Peyer's patch (tissue), 4 donors: ENCODE data around the gene BMP7. TPM values are rescaled to one million over a fixed set of nuclear protein-coding genes. Genes with fewer than 3 reads are reported as not detected.
"Not testable (repeated sequence)": the region's sequence is repeated elsewhere in the genome, so short reads cannot be mapped to it uniquely, and the experiment has no call there.

ENCODE experiments used
- DNase-seq, 3 donors: peaks; one replicate each; pipeline ENCODE4 v3.0.0-alpha.2; 2017 to 2019
- H3K27ac ChIP-seq, 4 donors: fragments of 200-600 bp; sonication (generic); one replicate each; pipeline ENCODE4 v1.5.1; 2016 to 2019
- H3K27me3 ChIP-seq, 2 donors: fragments of 200-600 bp; sonication (generic); one replicate each; pipeline ENCODE4 v1.5.1; 2019
- H3K36me3 ChIP-seq, 3 donors: fragments of 200-600 bp; sonication (generic); one replicate each; pipeline ENCODE4 v1.5.1; 2016 to 2019
- H3K4me1 ChIP-seq, 4 donors: fragments of 200-600 bp; sonication (generic); one replicate each; pipeline ENCODE4 v1.5.1; 2016 to 2019
- H3K4me3 ChIP-seq, 4 donors: fragments of 200-600 bp; sonication (generic); 1 replicate in 3 of 4; 2 replicates in 1 of 4; pipeline ENCODE4 v1.5.1; 2016 to 2019; ENCODE audit warnings: mild to moderate bottlenecking in 1 of 4
- H3K9me3 ChIP-seq, 4 donors: fragments of 200-600 bp; sonication (generic); one replicate each; pipeline ENCODE4 v1.5.1; 2016 to 2019; ENCODE audit warnings: mild to moderate bottlenecking in 1 of 4
- CTCF ChIP-seq, 6 experiments: fragments of 450-650 bp in 4 of 6; fragments of 200-600 bp in 2 of 6; sonication (generic) in 1 of 6; IDR thresholded peaks; one replicate each; pipeline ENCODE4 v1.5.1; 2017 to 2019; ENCODE audit warnings: antibody characterized with exemption in 6 of 6, mild to moderate bottlenecking in 3 of 6, moderate library complexity in 1 of 6
- POLR2A ChIP-seq, 2 donors: fragments of 450-650 bp; IDR thresholded peaks; one replicate each; pipeline ENCODE4 v1.5.1; 2017; ENCODE audit warnings: antibody characterized with exemption in 2 of 2, mild to moderate bottlenecking in 2 of 2, moderate library complexity in 2 of 2
- total RNA-seq, 4 donors: library from RNA; depleted of rRNA; stranded (reverse); fragments of >200 nt; gene quantifications; one replicate each; pipeline ENCODE4 v1.1.0, GENCODE V29; 2016

The BMP7 gene
- total RNA-seq, 4 donors from 2014 or later, result 0.67 to 2.7 TPM; not detected in 2

DNA sequence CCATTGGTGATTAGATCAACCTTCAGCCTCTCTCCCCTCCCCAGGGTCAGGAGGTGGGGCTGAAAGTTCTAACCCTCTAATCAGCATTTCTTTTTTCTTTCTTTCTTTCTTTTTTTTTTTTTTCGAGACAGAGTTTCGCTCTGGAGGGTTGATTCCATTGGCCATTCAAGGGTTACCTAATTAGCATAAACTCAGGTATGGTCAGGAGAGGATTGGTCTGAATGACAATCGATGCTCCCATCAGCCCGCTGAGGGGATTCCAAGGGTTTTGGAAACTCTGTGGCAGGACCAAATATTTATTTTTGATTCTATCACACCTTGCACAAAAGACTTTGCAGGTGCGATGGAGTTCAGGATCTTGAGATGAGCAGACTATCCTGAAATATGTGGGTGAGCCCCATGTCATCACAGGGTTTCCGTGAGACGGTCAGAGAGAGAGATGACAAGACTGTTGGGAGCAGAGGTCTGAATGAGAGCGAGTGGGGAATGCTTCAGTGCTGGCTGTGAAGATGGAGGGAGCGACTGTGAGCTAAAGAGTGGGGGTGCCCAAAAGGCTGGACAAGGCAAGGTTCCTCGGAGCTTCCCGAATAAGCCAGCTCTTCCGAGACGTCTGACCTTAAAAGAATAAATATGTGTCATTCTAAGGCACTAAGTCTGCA, 107.1 kb downstream of the BMP7 start:
- Histone ChIP-seq H3K4me3 (no peak overlapping the region), H3K4me1 (no peaks in the 10 kb centered on the region), H3K27ac (no peak overlapping the region), H3K36me3 (no peaks in the 10 kb centered on the region), H3K27me3 (no peaks in the 10 kb centered on the region), H3K9me3 (no peaks in the 10 kb centered on the region)
- TF ChIP-seq POLR2A (IDR thresholded peaks at IDR 0.05), result no peak
- no peak for TF ChIP-seq CTCF (IDR thresholded peaks at IDR 0.05)
- no peak for DNase-seq

GRCh38 chr20:57158474-57158873, 108.0 kb downstream of the BMP7 start:
- Histone ChIP-seq H3K27me3 (no peaks in the 10 kb centered on the region), H3K4me1 (no peaks in the 10 kb centered on the region), H3K36me3 (no peaks in the 10 kb centered on the region), H3K9me3 (no peaks in the 10 kb centered on the region), H3K27ac (no peak overlapping the region), H3K4me3 (no peak overlapping the region)
- no peak for DNase-seq
- TF ChIP-seq CTCF (IDR thresholded peaks at IDR 0.05), result no peak
- TF ChIP-seq POLR2A (IDR thresholded peaks at IDR 0.05), result no peak

DNA sequence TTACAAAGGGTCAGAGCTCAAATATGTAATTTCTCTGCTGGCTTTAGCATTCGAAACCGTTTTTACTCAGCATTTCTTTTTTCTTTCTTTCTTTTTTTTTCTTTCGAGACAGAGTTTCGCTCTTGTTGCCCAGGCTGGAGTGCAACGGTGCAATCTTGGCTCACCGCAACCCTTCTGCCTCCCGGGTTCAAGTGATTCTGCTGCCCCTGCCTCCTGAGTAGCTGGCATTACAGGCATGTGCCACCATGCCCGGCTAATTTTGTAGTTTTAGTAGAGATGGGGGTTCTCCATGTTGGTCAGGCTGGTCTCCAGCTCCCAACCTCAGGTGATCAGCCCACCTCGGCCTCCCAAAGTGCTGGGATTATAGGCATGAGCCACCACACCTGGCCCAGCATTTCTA, 108.7 kb downstream of the BMP7 start:
- H3K9me3 ChIP-seq, H3K4me1 ChIP-seq, H3K27ac ChIP-seq, H3K36me3 ChIP-seq, H3K4me3 ChIP-seq, H3K27me3 ChIP-seq, DNase-seq: not testable (repeated sequence)

DNA sequence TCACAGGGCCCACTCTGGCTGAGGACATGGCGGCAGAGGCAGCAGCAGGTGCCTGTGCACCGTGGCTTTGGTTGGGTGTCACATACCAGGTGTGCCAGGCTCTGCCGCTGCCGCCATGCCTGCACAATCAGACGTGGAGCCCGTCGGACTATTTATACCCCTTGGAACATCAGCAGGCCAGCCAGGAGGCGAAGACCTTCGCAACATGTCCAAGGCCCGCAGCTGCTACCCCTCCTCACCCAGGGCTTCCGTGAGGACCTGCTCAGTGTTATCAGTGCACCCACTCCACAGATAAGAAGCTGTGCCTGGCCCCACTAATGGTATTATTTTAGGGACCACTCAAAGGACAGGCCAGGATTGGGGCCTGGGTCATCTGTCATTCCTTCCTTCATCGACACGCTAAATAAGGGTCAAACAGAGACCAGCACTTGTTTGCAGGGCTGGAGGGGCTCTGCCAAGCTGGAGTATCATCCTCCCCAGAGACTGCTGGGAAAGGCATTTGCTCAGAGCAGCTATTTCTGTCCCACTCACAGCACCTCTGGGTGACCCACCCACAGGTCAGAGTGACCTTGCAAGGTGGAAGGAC, 109.2 kb downstream of the BMP7 start:
- no peaks in the 10 kb centered on the region for H3K4me1 ChIP-seq
- no peaks in the 10 kb centered on the region for H3K9me3 ChIP-seq
- no peaks in the 10 kb centered on the region for H3K36me3 ChIP-seq
- DNase-seq, result no peak
- no peak overlapping the region for H3K4me3 ChIP-seq
- H3K27ac ChIP-seq, result no peak overlapping the region
- no peaks in the 10 kb centered on the region for H3K27me3 ChIP-seq
- TF ChIP-seq POLR2A (IDR thresholded peaks at IDR 0.05) (no peak), CTCF (IDR thresholded peaks at IDR 0.05) (no peak)

- H3K27ac ChIP-seq, result no peak overlapping the region
- no peaks in the 10 kb centered on the region for H3K27me3 ChIP-seq
- H3K9me3 ChIP-seq, result no peaks in the 10 kb centered on the region
- DNase-seq, result no peak
- TF ChIP-seq CTCF (IDR thresholded peaks at IDR 0.05) (no peak), POLR2A (IDR thresholded peaks at IDR 0.05) (no peak)
- H3K36me3 ChIP-seq, result no peaks in the 10 kb centered on the region
- H3K4me1 ChIP-seq, result no peaks in the 10 kb centered on the region
- no peak overlapping the region for H3K4me3 ChIP-seq
These were observed 110.3 kb downstream of the BMP7 start for GRCh38 chr20:57156011-57156729.

GRCh38 chr20:57155415-57155814, 111.0 kb downstream of the BMP7 start:
- DNase-seq, result no peak
- no peak overlapping the region for H3K27ac ChIP-seq
- no peaks in the 10 kb centered on the region for H3K36me3 ChIP-seq
- no peak overlapping the region for H3K4me3 ChIP-seq
- no peak for TF ChIP-seq CTCF (IDR thresholded peaks at IDR 0.05)
- no peak for TF ChIP-seq POLR2A (IDR thresholded peaks at IDR 0.05)
- H3K4me1 ChIP-seq, result no peaks in the 10 kb centered on the region
- no peaks in the 10 kb centered on the region for H3K27me3 ChIP-seq
- H3K9me3 ChIP-seq, result no peaks in the 10 kb centered on the region
